ENCODE results near the gene CARS2. TPM values are rescaled to one million over a fixed set of nuclear protein-coding genes. Genes with fewer than 3 reads are reported as not detected.
"Not testable (repeated sequence)": the region's sequence is repeated elsewhere in the genome, so short reads cannot be mapped to it uniquely, and the experiment has no call there.

The CARS2 gene
- total RNA-seq = 41.7 and 43.0 TPM in 2 replicates

GRCh38 chr13:110705826-110706569, at the start of gene CARS2:
TSS of gene CARS2 (minus strand) at chr13:110706116. CDS start at chr13:110706093, 23 bp downstream.
- peak; percentile 70 to 96 for DNase-seq (ENCODE audit: low read depth in 2 of 2)

GRCh38 chr13:110748271-110748670, 42.4 kb upstream of the CARS2 start:
- no peak for DNase-seq (ENCODE audit: low read depth in 2 of 2)

GRCh38 chr13:110746438-110746837, 40.5 kb upstream of the CARS2 start:
- DNase-seq (ENCODE audit: low read depth in 2 of 2) = no peak

GRCh38 chr13:110743687-110744086, 37.8 kb upstream of the CARS2 start:
- no peak for DNase-seq (ENCODE audit: low read depth in 2 of 2)

- DNase-seq (ENCODE audit: low read depth in 2 of 2) = no peak
These were observed 31.6 kb upstream of the CARS2 start for GRCh38 chr13:110737555-110737954.

- DNase-seq (ENCODE audit: low read depth in 2 of 2) = no peak
These were observed 28.6 kb upstream of the CARS2 start for GRCh38 chr13:110734561-110734960.

GRCh38 chr13:110731072-110731471, 25.2 kb upstream of the CARS2 start:
- DNase-seq (ENCODE audit: low read depth in 2 of 2) = no peak

GRCh38 chr13:110726726-110727125, 20.8 kb upstream of the CARS2 start:
- DNase-seq (ENCODE audit: low read depth in 2 of 2) = no peak

GRCh38 chr13:110726153-110726552, 20.2 kb upstream of the CARS2 start:
- not testable (repeated sequence) for DNase-seq (ENCODE audit: low read depth in 2 of 2)

- no peak for DNase-seq (ENCODE audit: low read depth in 2 of 2)
These were observed 17.7 kb upstream of the CARS2 start for GRCh38 chr13:110723598-110723997.

- no peak for DNase-seq (ENCODE audit: low read depth in 2 of 2)
These were observed 17.1 kb upstream of the CARS2 start for GRCh38 chr13:110722971-110723370.

GRCh38 chr13:110719036-110719710, 13.3 kb upstream of the CARS2 start:
- no peak for DNase-seq (ENCODE audit: low read depth in 2 of 2)

- peak in 1 of 2 donors; percentile 33 for DNase-seq (ENCODE audit: low read depth in 2 of 2)
These were observed 10.3 kb upstream of the CARS2 start for GRCh38 chr13:110716247-110716515.

GRCh38 chr13:110715395-110716246, 9.7 kb upstream of the CARS2 start:
- peak; percentile 99 to 100 for DNase-seq (ENCODE audit: low read depth in 2 of 2)

GRCh38 chr13:110714797-110715394, 9.0 kb upstream of the CARS2 start:
- peak in 1 of 2 donors; percentile 69 for DNase-seq (ENCODE audit: low read depth in 2 of 2)

GRCh38 chr13:110713981-110714796, 8.3 kb upstream of the CARS2 start:
- DNase-seq (ENCODE audit: low read depth in 2 of 2) = peak in 1 of 2 donors; percentile 49

GRCh38 chr13:110713642-110713952, 7.7 kb upstream of the CARS2 start, which contains the start of gene ING1:
TSS of gene ING1 (plus strand) at chr13:110713700. CDS start at chr13:110714150, 450 bp downstream.
- DNase-seq (ENCODE audit: low read depth in 2 of 2) = no peak

GRCh38 chr13:110712849-110713641, 7.1 kb upstream of the CARS2 start:
- peak; percentile 99 to 100 for DNase-seq (ENCODE audit: low read depth in 2 of 2)

- peak; percentile 47 to 81 for DNase-seq (ENCODE audit: low read depth in 2 of 2)
These were observed 6.3 kb upstream of the CARS2 start for GRCh38 chr13:110712081-110712848.

Data from dermis microvascular lymphatic vessel endothelial cell (primary cell).